Activated CD4-positive, alpha-beta T cell treated with anti-CD3 and anti-CD28 coated beads for 36 hours (primary cell): ENCODE data around the gene DTL. TPM values are rescaled to one million over a fixed set of nuclear protein-coding genes. Genes with fewer than 3 reads are reported as not detected.

Experiments
- ATAC-seq: fragments of 200-7000 bp; cut with Tn5 transposase; one replicate; pipeline ENCODE4 v1.10.0; 2021; ENCODE audit warnings: mild to moderate bottlenecking, moderate library complexity
- CTCF ChIA-PET: fragments of 350-600 bp; sonication (Branson Sonifier 250); formaldehyde crosslinking; loops from one replicate; lab custom pipeline; 2021; ENCODE audit warnings: antibody characterized with exemption; lab: Charles Lee
- POLR2A ChIA-PET: fragments of 350-600 bp; sonication (Branson Sonifier 250); formaldehyde crosslinking; loops from one replicate; lab custom pipeline; 2021; ENCODE audit warnings: antibody characterized with exemption, inconsistent platforms; lab: Charles Lee
- DNase-seq: peaks from one replicate; pipeline ENCODE4 v3.0.0-alpha.2; 2020
- H3K27ac Mint-ChIP-seq: one replicate; pipeline ENCODE4 v1.8.0; 2021; ENCODE audit warnings: mixed read lengths
- H3K27me3 Mint-ChIP-seq: one replicate; pipeline ENCODE4 v1.8.0; 2021; ENCODE audit warnings: mixed read lengths
- H3K36me3 Mint-ChIP-seq: one replicate; pipeline ENCODE4 v1.8.0; 2021; ENCODE audit warnings: low read depth, mixed read lengths
- H3K4me1 Mint-ChIP-seq: one replicate; pipeline ENCODE4 v1.8.0; 2021; ENCODE audit warnings: mixed read lengths
- H3K4me3 Mint-ChIP-seq: one replicate; pipeline ENCODE4 v1.8.0; 2021; ENCODE audit warnings: mild to moderate bottlenecking, moderate library complexity, mixed read lengths
- H3K9me3 Mint-ChIP-seq: one replicate; pipeline ENCODE4 v1.8.0; 2021; ENCODE audit warnings: low read depth, mixed read lengths
- intact Hi-C, 2 experiments: fragments of 100-400 bp; cut with DNase I in 1 of 2; cut with micrococcal nuclease in 1 of 2; formaldehyde crosslinking; loops; one replicate each; pipeline versions ENCODE4 v1.14.2 to v1.15.1; 2022 to 2024; cut with DNase I, micrococcal nuclease
- total RNA-seq, 2 experiments: library from RNA; stranded (reverse); gene quantifications; one replicate each; pipeline ENCODE4 v1.2.3, GENCODE V29; 2021

Gene DTL
- total RNA-seq, 2 experiments from 2014 or later: 82.1 to 114 TPM

- H3K9me3 Mint-ChIP-seq: no peaks in the 10 kb centered on the region
- H3K27ac Mint-ChIP-seq: no peak overlapping the region
- POLR2A ChIA-PET: no interaction called here
- H3K36me3 Mint-ChIP-seq: peaks cover 34% of the 10 kb centered on the region
- ATAC-seq (no peak), DNase-seq (no peak)
- no peak overlapping the region for H3K4me3 Mint-ChIP-seq
- H3K4me1 Mint-ChIP-seq: peaks cover 2% of the 10 kb centered on the region
- intact Hi-C loops: no loop called here
- H3K27me3 Mint-ChIP-seq: no peaks in the 10 kb centered on the region
- CTCF ChIA-PET: no interaction called here
These were observed 73.4 kb downstream of the DTL start for GRCh38 chr1:212108981-212109380.

- ATAC-seq: no peak
- Mint-ChIP-seq H3K9me3 (no peaks in the 10 kb centered on the region), H3K27ac (no peak overlapping the region), H3K36me3 (peaks cover 27% of the 10 kb centered on the region), H3K4me1 (peaks cover 2% of the 10 kb centered on the region), H3K27me3 (no peaks in the 10 kb centered on the region), H3K4me3 (no peak overlapping the region)
- CTCF ChIA-PET: interaction anchor here (0.8 kb wide), 1 partner anchor 22 kb away, joined by 3 read pairs; no protein-coding TSS in a partner anchor
- intact Hi-C loops: no loop called here
- POLR2A ChIA-PET: no interaction called here
- no peak for DNase-seq
These were observed 74.2 kb downstream of the DTL start for GRCh38 chr1:212109728-212110127.

- CTCF ChIA-PET: interaction anchor here (1.1 to 1.3 kb wide), 2 partner anchors 98 to 205 kb away, joined by 3 to 4 read pairs; no protein-coding TSS in a partner anchor
- H3K4me3 Mint-ChIP-seq: no peak overlapping the region
- H3K36me3 Mint-ChIP-seq: peaks cover 21% of the 10 kb centered on the region
- POLR2A ChIA-PET: no interaction called here
- intact Hi-C loops: no loop called here
- H3K27me3 Mint-ChIP-seq: no peaks in the 10 kb centered on the region
- no peak overlapping the region for H3K27ac Mint-ChIP-seq
- DNase-seq (no peak), ATAC-seq (no peak)
- peaks cover 2% of the 10 kb centered on the region for H3K4me1 Mint-ChIP-seq
- H3K9me3 Mint-ChIP-seq: no peaks in the 10 kb centered on the region
These were observed 75.1 kb downstream of the DTL start for GRCh38 chr1:212110617-212111016.

GRCh38 chr1:212111536-212111935 is 76.0 kb downstream of the DTL start:
- Mint-ChIP-seq H3K27ac (no peak overlapping the region), H3K27me3 (no peaks in the 10 kb centered on the region), H3K4me1 (no peaks in the 10 kb centered on the region), H3K4me3 (no peak overlapping the region), H3K36me3 (peaks cover 13% of the 10 kb centered on the region), H3K9me3 (no peaks in the 10 kb centered on the region)
- ChIA-PET CTCF (interaction anchor here (1.1 to 1.3 kb wide), 3 partner anchors 99 to 344 kb away, joined by 3 to 4 read pairs (median 3); no protein-coding TSS in a partner anchor), POLR2A (interaction anchor here (0.5 kb wide), 1 partner anchor 1723 kb away, joined by 3 read pairs; no protein-coding TSS in a partner anchor)
- intact Hi-C loops: no loop called here
- DNase-seq (no peak), ATAC-seq (no peak)

- intact Hi-C loops: no loop called here
- H3K27ac Mint-ChIP-seq: no peak overlapping the region
- peaks cover 2% of the 10 kb centered on the region for H3K36me3 Mint-ChIP-seq
- no peaks in the 10 kb centered on the region for H3K27me3 Mint-ChIP-seq
- no peak for ATAC-seq
- H3K4me1 Mint-ChIP-seq: no peaks in the 10 kb centered on the region
- H3K4me3 Mint-ChIP-seq: no peak overlapping the region
- DNase-seq: no peak
- ChIA-PET POLR2A (no interaction called here), CTCF (interaction anchor here (0.7 kb wide), 1 partner anchor 14 kb away, joined by 3 read pairs; no protein-coding TSS in a partner anchor)
- no peaks in the 10 kb centered on the region for H3K9me3 Mint-ChIP-seq
These were observed 78.2 kb downstream of the DTL start for GRCh38 chr1:212113706-212114105.

GRCh38 chr1:212118167-212118871 is 82.8 kb downstream of the DTL start:
- ChIA-PET POLR2A (no interaction called here), CTCF (interaction anchor here (0.6 to 1.2 kb wide), 4 partner anchors 56 to 1108 kb away, joined by 3 to 4 read pairs (median 3); no protein-coding TSS in a partner anchor)
- H3K27ac Mint-ChIP-seq: no peak overlapping the region
- intact Hi-C loops: no loop called here
- DNase-seq (no peak), ATAC-seq (no peak)
- no peaks in the 10 kb centered on the region for H3K27me3 Mint-ChIP-seq
- no peaks in the 10 kb centered on the region for H3K9me3 Mint-ChIP-seq
- peaks cover 6% of the 10 kb centered on the region for H3K36me3 Mint-ChIP-seq
- H3K4me1 Mint-ChIP-seq: peaks cover 8% of the 10 kb centered on the region
- no peak overlapping the region for H3K4me3 Mint-ChIP-seq

- POLR2A ChIA-PET: no interaction called here
These were observed 83.3 kb downstream of the DTL start for GRCh38 chr1:212118872-212119260.

GRCh38 chr1:212119397-212119837 is 83.9 kb downstream of the DTL start:
- no peak overlapping the region for H3K4me3 Mint-ChIP-seq

More at GRCh38 chr1:212118872-212119260, 83.3 kb downstream of the DTL start:
- Mint-ChIP-seq H3K4me1 (peaks cover 8% of the 10 kb centered on the region), H3K27me3 (no peaks in the 10 kb centered on the region), H3K27ac (no peak overlapping the region), H3K4me3 (no peak overlapping the region), H3K36me3 (peaks cover 6% of the 10 kb centered on the region), H3K9me3 (no peaks in the 10 kb centered on the region)
- CTCF ChIA-PET: interaction anchor here (0.6 to 1.2 kb wide), 3 partner anchors 56 to 232 kb away, joined by 3 to 4 read pairs (median 3); no protein-coding TSS in a partner anchor
- intact Hi-C loops: no loop called here
- DNase-seq: no peak
- no peak for ATAC-seq

GRCh38 chr1:212119863-212120262 is 84.3 kb downstream of the DTL start:
- Mint-ChIP-seq H3K4me1 (peaks cover 10% of the 10 kb centered on the region), H3K36me3 (peaks cover 6% of the 10 kb centered on the region), H3K4me3 (no peak overlapping the region), H3K9me3 (no peaks in the 10 kb centered on the region), H3K27ac (no peak overlapping the region), H3K27me3 (no peaks in the 10 kb centered on the region)
- ATAC-seq: no peak
- intact Hi-C loops: no loop called here
- POLR2A ChIA-PET: no interaction called here
- DNase-seq: no peak
- CTCF ChIA-PET: no interaction called here

More at GRCh38 chr1:212119397-212119837, 83.9 kb downstream of the DTL start:
- intact Hi-C loops: no loop called here
- H3K4me1 Mint-ChIP-seq: peaks cover 8% of the 10 kb centered on the region
- peaks cover 6% of the 10 kb centered on the region for H3K36me3 Mint-ChIP-seq
- DNase-seq (no peak), ATAC-seq (no peak)
- POLR2A ChIA-PET: no interaction called here
- no peak overlapping the region for H3K27ac Mint-ChIP-seq
- CTCF ChIA-PET: interaction anchor here (0.9 kb wide), 1 partner anchor 115 kb away, joined by 3 read pairs; no protein-coding TSS in a partner anchor
- no peaks in the 10 kb centered on the region for H3K27me3 Mint-ChIP-seq
- H3K9me3 Mint-ChIP-seq: no peaks in the 10 kb centered on the region

GRCh38 chr1:212121779-212122178 is 86.2 kb downstream of the DTL start:
- intact Hi-C loops: no loop called here
- H3K9me3 Mint-ChIP-seq: no peaks in the 10 kb centered on the region
- H3K27me3 Mint-ChIP-seq: no peaks in the 10 kb centered on the region
- no peak overlapping the region for H3K27ac Mint-ChIP-seq
- DNase-seq (no peak), ATAC-seq (peak; percentile 30)
- ChIA-PET CTCF (interaction anchor here (0.7 kb wide), 1 partner anchor 81 kb away, joined by 3 read pairs; no protein-coding TSS in a partner anchor), POLR2A (interaction anchor here (0.7 kb wide), 1 partner anchor 262 kb away, joined by 3 read pairs; no protein-coding TSS in a partner anchor)
- peaks cover 9% of the 10 kb centered on the region for H3K36me3 Mint-ChIP-seq
- no peak overlapping the region for H3K4me3 Mint-ChIP-seq
- peaks cover 11% of the 10 kb centered on the region for H3K4me1 Mint-ChIP-seq

- Mint-ChIP-seq H3K27ac (no peak overlapping the region), H3K36me3 (peaks cover 15% of the 10 kb centered on the region), H3K27me3 (no peaks in the 10 kb centered on the region), H3K9me3 (no peaks in the 10 kb centered on the region), H3K4me1 (peaks cover 11% of the 10 kb centered on the region), H3K4me3 (no peak overlapping the region)
- peak; percentile 11 for DNase-seq
- POLR2A ChIA-PET: interaction anchor here (0.7 kb wide), 1 partner anchor 986 kb away, joined by 4 read pairs; no protein-coding TSS in a partner anchor
- CTCF ChIA-PET: interaction anchor here (1.3 kb wide), 1 partner anchor 331 kb away, joined by 5 read pairs; no protein-coding TSS in a partner anchor
- intact Hi-C loops: no loop called here
- peak; percentile 33 for ATAC-seq
These were observed 89.4 kb downstream of the DTL start for GRCh38 chr1:212124690-212125582.
